Measurements from ENCODE around the gene SMIM35.

The SMIM35 gene

GRCh38 chr11:118010738-118011461 is 75.9 kb downstream of the SMIM35 start:
- no peaks in the 10 kb centered on the region for H3K4me1 ChIP-seq (ENCODE audit: control insufficient read depth, insufficient read depth, low read length)
- ChIA-PET CTCF (interaction anchor here (1.1 kb wide), 1 partner anchor 1313 kb away, joined by 4 read pairs; no protein-coding TSS in a partner anchor), POLR2A (no interaction called here)
- no peak for TF ChIP-seq SP7 (tag by site-specific recombination; IDR thresholded peaks at IDR 0.05)
- TF ChIP-seq, protein P1, sequence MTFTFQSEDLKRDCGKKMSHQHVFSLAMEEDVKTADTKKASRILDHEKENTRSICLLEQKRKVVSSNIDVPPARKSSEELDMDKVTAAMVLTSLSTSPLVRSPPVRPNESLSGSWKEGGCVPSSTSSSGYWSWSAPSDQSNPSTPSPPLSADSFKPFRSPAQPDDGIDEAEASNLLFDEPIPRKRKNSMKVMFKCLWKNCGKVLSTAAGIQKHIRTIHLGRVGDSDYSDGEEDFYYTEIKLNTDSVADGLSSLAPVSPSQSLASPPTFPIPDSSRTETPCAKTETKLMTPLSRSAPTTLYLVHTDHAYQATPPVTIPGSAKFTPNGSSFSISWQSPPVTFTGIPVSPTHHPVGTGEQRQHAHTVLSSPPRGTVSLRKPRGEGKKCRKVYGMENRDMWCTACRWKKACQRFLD (tag by site-specific recombination; IDR thresholded peaks at IDR 0.05), result no peak
- TF ChIP-seq, protein P2, sequence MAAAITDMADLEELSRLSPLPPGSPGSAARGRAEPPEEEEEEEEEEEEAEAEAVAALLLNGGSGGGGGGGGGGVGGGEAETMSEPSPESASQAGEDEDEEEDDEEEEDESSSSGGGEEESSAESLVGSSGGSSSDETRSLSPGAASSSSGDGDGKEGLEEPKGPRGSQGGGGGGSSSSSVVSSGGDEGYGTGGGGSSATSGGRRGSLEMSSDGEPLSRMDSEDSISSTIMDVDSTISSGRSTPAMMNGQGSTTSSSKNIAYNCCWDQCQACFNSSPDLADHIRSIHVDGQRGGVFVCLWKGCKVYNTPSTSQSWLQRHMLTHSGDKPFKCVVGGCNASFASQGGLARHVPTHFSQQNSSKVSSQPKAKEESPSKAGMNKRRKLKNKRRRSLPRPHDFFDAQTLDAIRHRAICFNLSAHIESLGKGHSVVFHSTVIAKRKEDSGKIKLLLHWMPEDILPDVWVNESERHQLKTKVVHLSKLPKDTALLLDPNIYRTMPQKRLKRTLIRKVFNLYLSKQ (tag by site-specific recombination; IDR thresholded peaks at IDR 0.05; ENCODE audit: borderline replicate concordance), result no peak
- no peak for TF ChIP-seq ZXDB (tag by site-specific recombination; IDR thresholded peaks at IDR 0.05)
- no peak overlapping the region for H3K4me3 ChIP-seq (ENCODE audit: low read depth, low read length)
- no peak overlapping the region for H3K27ac ChIP-seq (ENCODE audit: extremely low read depth, low read depth, low read length)
- no peaks in the 10 kb centered on the region for H3K36me3 ChIP-seq (ENCODE audit: control insufficient read depth in 2 of 2, insufficient read depth in 1 of 2, low read length in 2 of 2)
- H3K9me3 ChIP-seq (ENCODE audit: control insufficient read depth, insufficient read depth, low read depth, low read length), result no peaks in the 10 kb centered on the region

DNA sequence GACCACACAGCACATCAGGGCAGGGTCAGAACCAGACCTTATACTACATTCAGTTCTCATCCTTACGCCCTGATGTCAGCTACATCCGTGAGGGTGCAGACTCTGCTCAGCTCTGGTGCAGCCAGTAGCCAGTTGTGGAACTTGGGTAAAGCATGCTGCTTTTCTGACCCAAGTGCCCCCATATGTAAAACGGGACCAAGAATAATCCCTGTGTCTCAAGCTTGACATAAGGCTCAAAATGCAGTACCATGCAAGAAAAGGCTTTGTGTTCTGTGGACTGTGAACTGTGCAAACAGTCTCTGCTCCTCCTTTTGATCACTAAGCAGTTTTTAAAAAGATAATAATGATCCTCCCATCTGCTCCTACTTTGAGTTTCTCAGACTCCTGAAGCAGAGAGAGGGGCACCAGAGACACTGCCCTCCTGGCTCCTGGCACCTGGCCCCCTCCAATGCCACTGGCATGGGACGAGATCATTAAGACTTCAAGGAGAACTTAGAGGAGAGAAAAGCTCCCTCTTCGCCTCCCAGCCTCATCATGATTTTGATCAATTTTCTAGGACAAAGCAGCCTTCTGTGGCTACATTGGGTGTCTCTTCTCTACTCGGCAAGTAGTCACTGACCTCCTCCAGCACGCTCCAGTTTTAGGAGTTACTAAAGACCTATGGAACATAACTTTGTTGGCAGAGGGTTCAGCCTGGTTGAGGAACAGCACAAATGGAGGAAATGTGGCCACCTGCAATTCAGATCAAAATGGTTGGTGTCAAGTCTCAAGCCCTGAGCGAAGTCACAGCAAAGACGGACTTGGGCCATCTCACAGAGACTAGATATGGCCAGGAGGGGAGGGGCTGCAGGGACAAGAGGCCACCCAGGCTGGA is 76.7 kb downstream of the SMIM35 start:
- Histone ChIP-seq H3K27ac (ENCODE audit: extremely low read depth, low read depth, low read length) (no peak overlapping the region), H3K4me3 (ENCODE audit: low read depth, low read length) (no peak overlapping the region), H3K9me3 (ENCODE audit: control insufficient read depth, insufficient read depth, low read depth, low read length) (no peaks in the 10 kb centered on the region), H3K4me1 (ENCODE audit: control insufficient read depth, insufficient read depth, low read length) (no peaks in the 10 kb centered on the region), H3K36me3 (ENCODE audit: control insufficient read depth in 2 of 2, insufficient read depth in 1 of 2, low read length in 2 of 2) (no peaks in the 10 kb centered on the region)
- TF ChIP-seq ZNF169 (tag by site-specific recombination; IDR thresholded peaks at IDR 0.05), result no peak
- no peak for TF ChIP-seq KLF17 (tag by site-specific recombination; IDR thresholded peaks at IDR 0.05)
- no peak for TF ChIP-seq REPIN1 (tag by site-specific recombination; IDR thresholded peaks at IDR 0.05; ENCODE audit: low read depth)
- TF ChIP-seq, protein P3, sequence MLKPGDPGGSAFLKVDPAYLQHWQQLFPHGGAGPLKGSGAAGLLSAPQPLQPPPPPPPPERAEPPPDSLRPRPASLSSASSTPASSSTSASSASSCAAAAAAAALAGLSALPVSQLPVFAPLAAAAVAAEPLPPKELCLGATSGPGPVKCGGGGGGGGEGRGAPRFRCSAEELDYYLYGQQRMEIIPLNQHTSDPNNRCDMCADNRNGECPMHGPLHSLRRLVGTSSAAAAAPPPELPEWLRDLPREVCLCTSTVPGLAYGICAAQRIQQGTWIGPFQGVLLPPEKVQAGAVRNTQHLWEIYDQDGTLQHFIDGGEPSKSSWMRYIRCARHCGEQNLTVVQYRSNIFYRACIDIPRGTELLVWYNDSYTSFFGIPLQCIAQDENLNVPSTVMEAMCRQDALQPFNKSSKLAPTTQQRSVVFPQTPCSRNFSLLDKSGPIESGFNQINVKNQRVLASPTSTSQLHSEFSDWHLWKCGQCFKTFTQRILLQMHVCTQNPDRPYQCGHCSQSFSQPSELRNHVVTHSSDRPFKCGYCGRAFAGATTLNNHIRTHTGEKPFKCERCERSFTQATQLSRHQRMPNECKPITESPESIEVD (tag by site-specific recombination; IDR thresholded peaks at IDR 0.05), result no peak
- TF ChIP-seq, protein P4, sequence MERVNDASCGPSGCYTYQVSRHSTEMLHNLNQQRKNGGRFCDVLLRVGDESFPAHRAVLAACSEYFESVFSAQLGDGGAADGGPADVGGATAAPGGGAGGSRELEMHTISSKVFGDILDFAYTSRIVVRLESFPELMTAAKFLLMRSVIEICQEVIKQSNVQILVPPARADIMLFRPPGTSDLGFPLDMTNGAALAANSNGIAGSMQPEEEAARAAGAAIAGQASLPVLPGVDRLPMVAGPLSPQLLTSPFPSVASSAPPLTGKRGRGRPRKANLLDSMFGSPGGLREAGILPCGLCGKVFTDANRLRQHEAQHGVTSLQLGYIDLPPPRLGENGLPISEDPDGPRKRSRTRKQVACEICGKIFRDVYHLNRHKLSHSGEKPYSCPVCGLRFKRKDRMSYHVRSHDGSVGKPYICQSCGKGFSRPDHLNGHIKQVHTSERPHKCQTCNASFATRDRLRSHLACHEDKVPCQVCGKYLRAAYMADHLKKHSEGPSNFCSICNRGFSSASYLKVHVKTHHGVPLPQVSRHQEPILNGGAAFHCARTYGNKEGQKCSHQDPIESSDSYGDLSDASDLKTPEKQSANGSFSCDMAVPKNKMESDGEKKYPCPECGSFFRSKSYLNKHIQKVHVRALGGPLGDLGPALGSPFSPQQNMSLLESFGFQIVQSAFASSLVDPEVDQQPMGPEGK (tag by site-specific recombination; IDR thresholded peaks at IDR 0.05), result no peak
- no peak for TF ChIP-seq ZNF777 (tag by site-specific recombination; IDR thresholded peaks at IDR 0.05; ENCODE audit: borderline replicate concordance)
- no peak for TF ChIP-seq ZNF701 (tag by site-specific recombination; IDR thresholded peaks at IDR 0.05)
- no peak for TF ChIP-seq ZNF76 (tag by site-specific recombination; IDR thresholded peaks at IDR 0.05; ENCODE audit: borderline replicate concordance, low read depth)
- TF ChIP-seq, protein P5, sequence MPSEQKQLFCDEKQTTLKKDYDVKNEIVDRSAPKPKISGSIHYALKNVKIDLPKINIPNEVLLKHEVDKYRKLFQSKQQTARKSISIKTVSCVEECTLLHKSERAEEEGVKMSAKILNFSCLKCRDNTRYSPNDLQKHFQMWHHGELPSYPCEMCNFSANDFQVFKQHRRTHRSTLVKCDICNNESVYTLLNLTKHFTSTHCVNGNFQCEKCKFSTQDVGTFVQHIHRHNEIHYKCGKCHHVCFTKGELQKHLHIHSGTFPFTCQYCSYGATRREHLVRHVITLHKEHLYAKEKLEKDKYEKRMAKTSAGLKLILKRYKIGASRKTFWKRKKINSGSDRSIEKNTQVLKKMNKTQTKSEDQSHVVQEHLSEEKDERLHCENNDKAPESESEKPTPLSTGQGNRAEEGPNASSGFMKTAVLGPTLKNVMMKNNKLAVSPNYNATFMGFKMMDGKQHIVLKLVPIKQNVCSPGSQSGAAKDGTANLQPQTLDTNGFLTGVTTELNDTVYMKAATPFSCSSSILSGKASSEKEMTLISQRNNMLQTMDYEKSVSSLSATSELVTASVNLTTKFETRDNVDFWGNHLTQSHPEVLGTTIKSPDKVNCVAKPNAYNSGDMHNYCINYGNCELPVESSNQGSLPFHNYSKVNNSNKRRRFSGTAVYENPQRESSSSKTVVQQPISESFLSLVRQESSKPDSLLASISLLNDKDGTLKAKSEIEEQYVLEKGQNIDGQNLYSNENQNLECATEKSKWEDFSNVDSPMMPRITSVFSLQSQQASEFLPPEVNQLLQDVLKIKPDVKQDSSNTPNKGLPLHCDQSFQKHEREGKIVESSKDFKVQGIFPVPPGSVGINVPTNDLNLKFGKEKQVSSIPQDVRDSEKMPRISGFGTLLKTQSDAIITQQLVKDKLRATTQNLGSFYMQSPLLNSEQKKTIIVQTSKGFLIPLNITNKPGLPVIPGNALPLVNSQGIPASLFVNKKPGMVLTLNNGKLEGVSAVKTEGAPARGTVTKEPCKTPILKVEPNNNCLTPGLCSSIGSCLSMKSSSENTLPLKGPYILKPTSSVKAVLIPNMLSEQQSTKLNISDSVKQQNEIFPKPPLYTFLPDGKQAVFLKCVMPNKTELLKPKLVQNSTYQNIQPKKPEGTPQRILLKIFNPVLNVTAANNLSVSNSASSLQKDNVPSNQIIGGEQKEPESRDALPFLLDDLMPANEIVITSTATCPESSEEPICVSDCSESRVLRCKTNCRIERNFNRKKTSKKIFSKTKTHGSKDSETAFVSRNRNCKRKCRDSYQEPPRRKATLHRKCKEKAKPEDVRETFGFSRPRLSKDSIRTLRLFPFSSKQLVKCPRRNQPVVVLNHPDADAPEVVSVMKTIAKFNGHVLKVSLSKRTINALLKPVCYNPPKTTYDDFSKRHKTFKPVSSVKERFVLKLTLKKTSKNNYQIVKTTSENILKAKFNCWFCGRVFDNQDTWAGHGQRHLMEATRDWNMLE (tag by site-specific recombination; conservative IDR thresholded peaks at IDR 0.05; ENCODE audit: low read depth), result no peak
- no peak for TF ChIP-seq ZNF600 (tag by site-specific recombination; IDR thresholded peaks at IDR 0.05)
- TF ChIP-seq ZNF292 (tag by site-specific recombination; IDR thresholded peaks at IDR 0.05; ENCODE audit: borderline replicate concordance, low read depth), result no peak
- TF ChIP-seq ZNF548 (tag by site-specific recombination; IDR thresholded peaks at IDR 0.05), result no peak
- TF ChIP-seq, protein P6, sequence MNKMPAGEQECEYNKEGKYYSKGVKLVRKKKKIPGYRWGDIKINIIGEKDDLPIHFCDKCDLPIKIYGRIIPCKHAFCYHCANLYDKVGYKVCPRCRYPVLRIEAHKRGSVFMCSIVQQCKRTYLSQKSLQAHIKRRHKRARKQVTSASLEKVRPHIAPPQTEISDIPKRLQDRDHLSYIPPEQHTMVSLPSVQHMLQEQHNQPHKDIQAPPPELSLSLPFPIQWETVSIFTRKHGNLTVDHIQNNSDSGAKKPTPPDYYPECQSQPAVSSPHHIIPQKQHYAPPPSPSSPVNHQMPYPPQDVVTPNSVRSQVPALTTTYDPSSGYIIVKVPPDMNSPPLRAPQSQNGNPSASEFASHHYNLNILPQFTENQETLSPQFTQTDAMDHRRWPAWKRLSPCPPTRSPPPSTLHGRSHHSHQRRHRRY (tag by site-specific recombination; IDR thresholded peaks at IDR 0.05), result no peak
- CTCF ChIA-PET, result no interaction called here
- POLR2A ChIA-PET, result no interaction called here
